ENCODE results near the gene ARFIP1.

ARFIP1 gene

GRCh38 chr4:152957437-152958171 lies 177.8 kb downstream of the ARFIP1 start:
- H3K27me3 ChIP-seq (ENCODE audit: control insufficient read depth, insufficient read depth, low read length, poor library complexity, severe bottlenecking): no peaks in the 10 kb centered on the region
- no peak overlapping the region for H3K4me3 ChIP-seq (ENCODE audit: insufficient read depth, low read depth, low read length)
- 89 to 92% methylated on average over 11 of the region's 11 CpGs for WGBS, 2 experiments
- no peaks in the 10 kb centered on the region for H3K36me3 ChIP-seq (ENCODE audit: control insufficient read depth, insufficient read depth, low read length)
- no peaks in the 10 kb centered on the region for H3K9me3 ChIP-seq (ENCODE audit: control insufficient read depth, low read length)
- no peak overlapping the region for H3K27ac ChIP-seq (ENCODE audit: insufficient read depth, low read depth, low read length, poor library complexity, severe bottlenecking)
- H3K4me1 ChIP-seq (ENCODE audit: control insufficient read depth, insufficient read depth, low read length): peaks cover 11% of the 10 kb centered on the region

GRCh38 chr4:152959080-152959479 lies 179.3 kb downstream of the ARFIP1 start:
- no peaks in the 10 kb centered on the region for H3K27me3 ChIP-seq (ENCODE audit: control insufficient read depth, insufficient read depth, low read length, poor library complexity, severe bottlenecking)
- no peaks in the 10 kb centered on the region for H3K36me3 ChIP-seq (ENCODE audit: control insufficient read depth, insufficient read depth, low read length)
- no peaks in the 10 kb centered on the region for H3K9me3 ChIP-seq (ENCODE audit: control insufficient read depth, low read length)
- WGBS, 2 experiments: 100% methylated on average over 1 of the region's 2 CpGs; no CpG with 5 or more reads in 1 of the 2 experiments
- H3K4me3 ChIP-seq (ENCODE audit: insufficient read depth, low read depth, low read length): no peak overlapping the region
- peaks cover 11% of the 10 kb centered on the region for H3K4me1 ChIP-seq (ENCODE audit: control insufficient read depth, insufficient read depth, low read length)
- no peak overlapping the region for H3K27ac ChIP-seq (ENCODE audit: insufficient read depth, low read depth, low read length, poor library complexity, severe bottlenecking)

GRCh38 chr4:152960082-152960481 lies 180.3 kb downstream of the ARFIP1 start:
- Histone ChIP-seq H3K4me3 (ENCODE audit: insufficient read depth, low read depth, low read length) (no peak overlapping the region), H3K36me3 (ENCODE audit: control insufficient read depth, insufficient read depth, low read length) (no peaks in the 10 kb centered on the region), H3K9me3 (ENCODE audit: control insufficient read depth, low read length) (no peaks in the 10 kb centered on the region), H3K4me1 (ENCODE audit: control insufficient read depth, insufficient read depth, low read length) (peaks cover 11% of the 10 kb centered on the region), H3K27ac (ENCODE audit: insufficient read depth, low read depth, low read length, poor library complexity, severe bottlenecking) (no peak overlapping the region), H3K27me3 (ENCODE audit: control insufficient read depth, insufficient read depth, low read length, poor library complexity, severe bottlenecking) (no peaks in the 10 kb centered on the region)
- WGBS, 2 experiments: 92 to 96% methylated on average over 2 to 3 of the region's 3 CpGs

GRCh38 chr4:152961014-152961772 lies 181.4 kb downstream of the ARFIP1 start:
- no peak overlapping the region for H3K27ac ChIP-seq (ENCODE audit: insufficient read depth, low read depth, low read length, poor library complexity, severe bottlenecking)
- no peaks in the 10 kb centered on the region for H3K27me3 ChIP-seq (ENCODE audit: control insufficient read depth, insufficient read depth, low read length, poor library complexity, severe bottlenecking)
- no peaks in the 10 kb centered on the region for H3K9me3 ChIP-seq (ENCODE audit: control insufficient read depth, low read length)
- peaks cover 11% of the 10 kb centered on the region for H3K4me1 ChIP-seq (ENCODE audit: control insufficient read depth, insufficient read depth, low read length)
- no peak overlapping the region for H3K4me3 ChIP-seq (ENCODE audit: insufficient read depth, low read depth, low read length)
- WGBS, 2 experiments: 87 to 88% methylated on average over 13 to 14 of the region's 14 CpGs
- H3K36me3 ChIP-seq (ENCODE audit: control insufficient read depth, insufficient read depth, low read length): no peaks in the 10 kb centered on the region

- Histone ChIP-seq H3K9me3 (ENCODE audit: control insufficient read depth, low read length) (no peaks in the 10 kb centered on the region), H3K27me3 (ENCODE audit: control insufficient read depth, insufficient read depth, low read length, poor library complexity, severe bottlenecking) (no peaks in the 10 kb centered on the region), H3K4me3 (ENCODE audit: insufficient read depth, low read depth, low read length) (no peak overlapping the region), H3K36me3 (ENCODE audit: control insufficient read depth, insufficient read depth, low read length) (no peaks in the 10 kb centered on the region), H3K27ac (ENCODE audit: insufficient read depth, low read depth, low read length, poor library complexity, severe bottlenecking) (no peak overlapping the region), H3K4me1 (ENCODE audit: control insufficient read depth, insufficient read depth, low read length) (peaks cover 7% of the 10 kb centered on the region)
- 100% methylated on average over 1 of the region's 1 CpG for WGBS, 2 experiments
Measured at GRCh38 chr4:152961773-152962115, 182.0 kb downstream of the ARFIP1 start.

Measured in ectodermal cell (in vitro differentiated cells).